Activated T-cell treated with anti-CD3 and anti-CD28 coated beads for 1 hour (primary cell): ENCODE results near the gene MRPL50.

Experiments
- DNase-seq: peaks from one replicate; pipeline ENCODE4 v3.0.0-alpha.2; 2020; ENCODE audit warnings: low read depth

The MRPL50 gene

GRCh38 chr9:101375546-101375945 is 22.9 kb downstream of the MRPL50 start:
- DNase-seq = no peak

- DNase-seq = no peak
Observed at GRCh38 chr9:101372327-101373118, 25.9 kb downstream of the MRPL50 start.

- no peak for DNase-seq
Observed at GRCh38 chr9:101371813-101372212, 26.6 kb downstream of the MRPL50 start.

GRCh38 chr9:101369884-101370531 is 28.4 kb downstream of the MRPL50 start:
- DNase-seq = no peak

GRCh38 chr9:101369286-101369685 is 29.1 kb downstream of the MRPL50 start:
- no peak for DNase-seq

GRCh38 chr9:101367323-101367722 is 31.1 kb downstream of the MRPL50 start:
- DNase-seq = no peak

GRCh38 chr9:101366038-101366756 is 32.2 kb downstream of the MRPL50 start:
- no peak for DNase-seq

GRCh38 chr9:101365181-101365580 is 33.2 kb downstream of the MRPL50 start:
- DNase-seq = no peak

GRCh38 chr9:101362450-101362849 is 36.0 kb downstream of the MRPL50 start:
- DNase-seq = no peak

- no peak for DNase-seq
Observed at GRCh38 chr9:101360647-101361046, 37.8 kb downstream of the MRPL50 start.

- no peak for DNase-seq
Observed at GRCh38 chr9:101359679-101360078, 38.7 kb downstream of the MRPL50 start.

- DNase-seq = no peak
Observed at GRCh38 chr9:101356619-101357018, 41.8 kb downstream of the MRPL50 start.

GRCh38 chr9:101354765-101355708 is 43.4 kb downstream of the MRPL50 start:
- no peak for DNase-seq

- no peak for DNase-seq
Observed at GRCh38 chr9:101354143-101354764, 44.2 kb downstream of the MRPL50 start.

GRCh38 chr9:101353683-101354082 is 44.7 kb downstream of the MRPL50 start:
- DNase-seq = no peak

- no peak for DNase-seq
Observed at GRCh38 chr9:101352892-101353463, 45.4 kb downstream of the MRPL50 start.

GRCh38 chr9:101350285-101350684 is 48.1 kb downstream of the MRPL50 start:
- no peak for DNase-seq

- no peak for DNase-seq
Observed at GRCh38 chr9:101342595-101342994, 55.8 kb downstream of the MRPL50 start.

GRCh38 chr9:101341958-101342357 is 56.5 kb downstream of the MRPL50 start:
- DNase-seq = no peak
